HEK293 (cell line): ENCODE measurements around the gene SNAPC2.

ENCODE experiments used
- CTCF ChIA-PET: fragments of 350-600 bp; formaldehyde crosslinking; extraction: SDS; loops from one replicate; lab custom pipeline; 2021; ENCODE audit warnings: antibody characterized with exemption; lab: Yijun Ruan, JAX
- POLR2A ChIA-PET: fragments of 300-600 bp; formaldehyde crosslinking; extraction: SDS; loops from one replicate; lab custom pipeline; 2020; ENCODE audit warnings: antibody characterized with exemption, inconsistent platforms; lab: Yijun Ruan, JAX
- H3K27ac ChIP-seq: fragments of 200-500 bp; sonication (Bioruptor generic); 2 replicates; pipeline ENCODE4 v1.5.1; 2014; ENCODE audit warnings: low read depth, low read length, control low read depth, inconsistent platforms; ENCODE audit errors: extremely low read depth
- H3K36me3 ChIP-seq, 2 experiments: fragments of 200-500 bp in 1 of 2; sonication (Bioruptor generic) in 1 of 2; 1 replicate in 1 of 2; 2 replicates in 1 of 2; pipeline ENCODE4 v1.5.1; 2014 to 2017; ENCODE audit warnings: inconsistent platforms in 2 of 2, low read length in 2 of 2; ENCODE audit not compliant: control insufficient read depth in 2 of 2, insufficient read depth in 1 of 2
- H3K4me1 ChIP-seq: fragments of 200-500 bp; sonication (Bioruptor generic); 2 replicates; pipeline ENCODE4 v1.5.1; 2014; ENCODE audit warnings: mild to moderate bottlenecking, low read length, inconsistent platforms; ENCODE audit not compliant: control insufficient read depth, insufficient read depth
- H3K4me3 ChIP-seq: 2 replicates; pipeline ENCODE4 v1.5.1; 2011; ENCODE audit warnings: low read depth, mild to moderate bottlenecking, control low read depth, low read length, moderate library complexity
- H3K9me3 ChIP-seq: fragments of 200-500 bp; sonication (Bioruptor generic); 2 replicates; pipeline ENCODE4 v1.5.1; 2014; ENCODE audit warnings: low read depth, low read length, inconsistent platforms; ENCODE audit not compliant: control insufficient read depth, insufficient read depth
- ATF2 ChIP-seq: fragments of 450-650 bp; formaldehyde crosslinking; IDR thresholded peaks from 2 replicates; pipeline ENCODE4 v1.5.1; 2016; ENCODE audit warnings: missing biosample characterization, missing genetic modification characterization, low read depth
- EGR2 ChIP-seq: fragments of 450-650 bp; formaldehyde crosslinking; IDR thresholded peaks from 2 replicates; pipeline ENCODE4 v1.5.1; 2016; ENCODE audit warnings: low read depth, missing biosample characterization, missing genetic modification characterization
- IKZF3 ChIP-seq: fragments of 450-650 bp; IDR thresholded peaks from 2 replicates; pipeline ENCODE4 v1.5.0; 2018; ENCODE audit warnings: missing biosample characterization, mild to moderate bottlenecking, missing genetic modification characterization, moderate library complexity
- WT1 ChIP-seq: fragments of 450-650 bp; formaldehyde crosslinking; IDR thresholded peaks from 2 replicates; pipeline ENCODE4 v1.5.1; 2016; ENCODE audit warnings: missing biosample characterization, missing genetic modification characterization
- ZBTB10 ChIP-seq: fragments of 450-650 bp; formaldehyde crosslinking; IDR thresholded peaks from 2 replicates; pipeline ENCODE4 v1.5.1; 2016; ENCODE audit warnings: missing biosample characterization, missing genetic modification characterization
- ZBTB6 ChIP-seq: fragments of 450-650 bp; formaldehyde crosslinking; IDR thresholded peaks from 2 replicates; pipeline ENCODE4 v1.5.1; 2017; ENCODE audit warnings: missing biosample characterization, missing genetic modification characterization
- ZNF23 ChIP-seq: fragments of 450-650 bp; formaldehyde crosslinking; IDR thresholded peaks from 2 replicates; pipeline ENCODE4 v1.5.1; 2016; ENCODE audit warnings: missing biosample characterization, missing genetic modification characterization, borderline replicate concordance
- ZNF548 ChIP-seq: fragments of 450-650 bp; formaldehyde crosslinking; IDR thresholded peaks from 2 replicates; pipeline ENCODE4 v1.5.1; 2016; ENCODE audit warnings: missing biosample characterization, missing genetic modification characterization
- ZNF654 ChIP-seq: fragments of 450-650 bp; formaldehyde crosslinking; IDR thresholded peaks from 2 replicates; pipeline ENCODE4 v1.5.1; 2016; ENCODE audit warnings: low read depth, missing biosample characterization, missing genetic modification characterization
- ZNF830 ChIP-seq: fragments of 450-650 bp; IDR thresholded peaks from 2 replicates; pipeline ENCODE4 v1.5.0; 2018; ENCODE audit warnings: missing biosample characterization, missing genetic modification characterization, low read depth, mild to moderate bottlenecking, moderate library complexity
- ZXDB ChIP-seq: fragments of 450-650 bp; formaldehyde crosslinking; IDR thresholded peaks from 2 replicates; pipeline ENCODE4 v1.5.1; 2016; ENCODE audit warnings: missing biosample characterization, missing genetic modification characterization
- TF ChIP-seq, protein P1 (sequence below): fragments of 450-650 bp; formaldehyde crosslinking; IDR thresholded peaks from 2 replicates; pipeline ENCODE4 v1.5.1; 2016; ENCODE audit warnings: missing biosample characterization, missing genetic modification characterization
- TF ChIP-seq, protein P2 (sequence below): fragments of 450-650 bp; formaldehyde crosslinking; IDR thresholded peaks from 2 replicates; pipeline ENCODE4 v1.5.1; 2016; ENCODE audit warnings: missing biosample characterization, missing genetic modification characterization, borderline replicate concordance
- TF ChIP-seq, protein P3 (sequence below): fragments of 450-650 bp; formaldehyde crosslinking; IDR thresholded peaks from 2 replicates; pipeline ENCODE4 v1.5.1; 2017; ENCODE audit warnings: missing biosample characterization, missing genetic modification characterization

The SNAPC2 gene

DNA sequence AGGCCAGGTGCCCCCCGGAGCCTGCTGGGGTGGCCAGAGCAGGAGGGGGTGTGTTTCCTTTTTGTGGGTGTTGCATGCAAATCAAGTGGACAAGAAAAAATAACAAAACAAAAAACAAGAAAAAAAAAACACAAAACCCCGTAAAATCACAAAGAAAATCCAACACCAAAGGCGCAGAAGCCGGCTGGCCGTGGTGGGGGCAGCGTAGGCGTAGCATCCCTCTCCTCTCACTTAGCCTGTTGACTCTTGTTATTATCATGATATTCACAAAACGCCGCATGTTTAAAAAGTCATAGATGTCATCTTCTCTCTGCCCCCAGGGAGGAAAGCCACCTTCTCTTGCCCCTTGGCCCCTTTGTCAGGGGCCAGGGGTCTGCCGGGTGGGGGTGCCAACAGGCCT lies 6.5 kb upstream of the SNAPC2 start:
- H3K4me1 ChIP-seq = no peaks in the 10 kb centered on the region; the same call in 1 of the 2 replicates
- no peak overlapping the region for H3K4me3 ChIP-seq
- H3K27ac ChIP-seq = no peak overlapping the region
- H3K36me3 ChIP-seq = peaks cover 0 to 32% of the 10 kb centered on the region in 2 experiments; a peak in 2 of 3 replicates
- POLR2A ChIA-PET = no interaction called here
- no peaks in the 10 kb centered on the region for H3K9me3 ChIP-seq
- TF ChIP-seq ATF2 (tag by site-specific recombination) = no peak
- no peak for TF ChIP-seq WT1
- TF ChIP-seq IKZF3 (tag by site-specific recombination) = no peak
- no peak for TF ChIP-seq ZBTB10
- TF ChIP-seq ZXDB (tag by site-specific recombination) = no peak
- TF ChIP-seq, protein P1, sequence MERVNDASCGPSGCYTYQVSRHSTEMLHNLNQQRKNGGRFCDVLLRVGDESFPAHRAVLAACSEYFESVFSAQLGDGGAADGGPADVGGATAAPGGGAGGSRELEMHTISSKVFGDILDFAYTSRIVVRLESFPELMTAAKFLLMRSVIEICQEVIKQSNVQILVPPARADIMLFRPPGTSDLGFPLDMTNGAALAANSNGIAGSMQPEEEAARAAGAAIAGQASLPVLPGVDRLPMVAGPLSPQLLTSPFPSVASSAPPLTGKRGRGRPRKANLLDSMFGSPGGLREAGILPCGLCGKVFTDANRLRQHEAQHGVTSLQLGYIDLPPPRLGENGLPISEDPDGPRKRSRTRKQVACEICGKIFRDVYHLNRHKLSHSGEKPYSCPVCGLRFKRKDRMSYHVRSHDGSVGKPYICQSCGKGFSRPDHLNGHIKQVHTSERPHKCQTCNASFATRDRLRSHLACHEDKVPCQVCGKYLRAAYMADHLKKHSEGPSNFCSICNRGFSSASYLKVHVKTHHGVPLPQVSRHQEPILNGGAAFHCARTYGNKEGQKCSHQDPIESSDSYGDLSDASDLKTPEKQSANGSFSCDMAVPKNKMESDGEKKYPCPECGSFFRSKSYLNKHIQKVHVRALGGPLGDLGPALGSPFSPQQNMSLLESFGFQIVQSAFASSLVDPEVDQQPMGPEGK (tag by site-specific recombination) = no peak; the same call in 1 of the 2 replicates
- TF ChIP-seq, protein P2, sequence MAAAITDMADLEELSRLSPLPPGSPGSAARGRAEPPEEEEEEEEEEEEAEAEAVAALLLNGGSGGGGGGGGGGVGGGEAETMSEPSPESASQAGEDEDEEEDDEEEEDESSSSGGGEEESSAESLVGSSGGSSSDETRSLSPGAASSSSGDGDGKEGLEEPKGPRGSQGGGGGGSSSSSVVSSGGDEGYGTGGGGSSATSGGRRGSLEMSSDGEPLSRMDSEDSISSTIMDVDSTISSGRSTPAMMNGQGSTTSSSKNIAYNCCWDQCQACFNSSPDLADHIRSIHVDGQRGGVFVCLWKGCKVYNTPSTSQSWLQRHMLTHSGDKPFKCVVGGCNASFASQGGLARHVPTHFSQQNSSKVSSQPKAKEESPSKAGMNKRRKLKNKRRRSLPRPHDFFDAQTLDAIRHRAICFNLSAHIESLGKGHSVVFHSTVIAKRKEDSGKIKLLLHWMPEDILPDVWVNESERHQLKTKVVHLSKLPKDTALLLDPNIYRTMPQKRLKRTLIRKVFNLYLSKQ (tag by site-specific recombination) = no peak
- TF ChIP-seq, protein P3, sequence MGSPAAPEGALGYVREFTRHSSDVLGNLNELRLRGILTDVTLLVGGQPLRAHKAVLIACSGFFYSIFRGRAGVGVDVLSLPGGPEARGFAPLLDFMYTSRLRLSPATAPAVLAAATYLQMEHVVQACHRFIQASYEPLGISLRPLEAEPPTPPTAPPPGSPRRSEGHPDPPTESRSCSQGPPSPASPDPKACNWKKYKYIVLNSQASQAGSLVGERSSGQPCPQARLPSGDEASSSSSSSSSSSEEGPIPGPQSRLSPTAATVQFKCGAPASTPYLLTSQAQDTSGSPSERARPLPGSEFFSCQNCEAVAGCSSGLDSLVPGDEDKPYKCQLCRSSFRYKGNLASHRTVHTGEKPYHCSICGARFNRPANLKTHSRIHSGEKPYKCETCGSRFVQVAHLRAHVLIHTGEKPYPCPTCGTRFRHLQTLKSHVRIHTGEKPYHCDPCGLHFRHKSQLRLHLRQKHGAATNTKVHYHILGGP (tag by site-specific recombination) = no peak
- CTCF ChIA-PET = interaction anchor here (0.9 kb wide), 1 partner anchor 61 kb away, joined by 4 read pairs; no protein-coding TSS in a partner anchor

- H3K4me3 ChIP-seq = no peak overlapping the region
- no peaks in the 10 kb centered on the region; the same call in 1 of the 2 replicates for H3K4me1 ChIP-seq
- CTCF ChIA-PET = no interaction called here
- TF ChIP-seq ZNF830 (no peak), ZBTB6 (tag by site-specific recombination) (no peak), EGR2 (tag by site-specific recombination) (no peak), ZNF23 (tag by site-specific recombination) (no peak), ZNF654 (no peak), ZNF548 (tag by site-specific recombination) (no peak)
- TF ChIP-seq, all 188 proteins: peak for 0
- Histone ChIP-seq H3K27ac (no peak overlapping the region), H3K36me3 (peaks cover 0 to 31% of the 10 kb centered on the region in 2 experiments; a peak in 2 of 3 replicates), H3K9me3 (no peaks in the 10 kb centered on the region)
- POLR2A ChIA-PET = interaction anchor here (0.8 kb wide), 1 partner anchor 11 kb away, joined by 3 read pairs; the partner anchor contains the start of gene MAP2K7
Measured at GRCh38 chr19:7914099-7914498, 6.0 kb upstream of the SNAPC2 start.
